ENCODE measurements around the gene RPTOR.
A peak's percentile ranks its signal among the peaks of the same experiment; 100 is the strongest.

RPTOR gene

GRCh38 chr17:80913928-80914821 lies 369.5 kb downstream of the RPTOR start:
- DNase-seq (ENCODE audit: low spot score): no peak

GRCh38 chr17:80916246-80916645 lies 371.6 kb downstream of the RPTOR start:
- no peak for DNase-seq (ENCODE audit: low spot score)

GRCh38 chr17:80917716-80918560 lies 373.3 kb downstream of the RPTOR start:
- DNase-seq (ENCODE audit: low spot score): no peak

- no peak for DNase-seq (ENCODE audit: low spot score)
These were observed 374.1 kb downstream of the RPTOR start for GRCh38 chr17:80918731-80919130.

GRCh38 chr17:80919331-80920311 lies 375.0 kb downstream of the RPTOR start:
- DNase-seq (ENCODE audit: low spot score): no peak

- no peak for DNase-seq (ENCODE audit: low spot score)
These were observed 375.8 kb downstream of the RPTOR start for GRCh38 chr17:80920441-80920840.

- no peak for DNase-seq (ENCODE audit: low spot score)
These were observed 376.5 kb downstream of the RPTOR start for GRCh38 chr17:80921159-80921558.

GRCh38 chr17:80921741-80922579 lies 377.3 kb downstream of the RPTOR start:
- no peak for DNase-seq (ENCODE audit: low spot score)

- no peak for DNase-seq (ENCODE audit: low spot score)
These were observed 378.0 kb downstream of the RPTOR start for GRCh38 chr17:80922580-80923160.

- DNase-seq (ENCODE audit: low spot score): no peak
These were observed 378.8 kb downstream of the RPTOR start for GRCh38 chr17:80923211-80924110.

GRCh38 chr17:80924111-80924806 lies 379.6 kb downstream of the RPTOR start:
- no peak for DNase-seq (ENCODE audit: low spot score)

- no peak for DNase-seq (ENCODE audit: low spot score)
These were observed 380.4 kb downstream of the RPTOR start for GRCh38 chr17:80924807-80925610.

- DNase-seq (ENCODE audit: low spot score): no peak
These were observed 381.2 kb downstream of the RPTOR start for GRCh38 chr17:80925688-80926335.

- DNase-seq (ENCODE audit: low spot score): no peak
These were observed 382.1 kb downstream of the RPTOR start for GRCh38 chr17:80926591-80927250.

- DNase-seq (ENCODE audit: low spot score): peak; percentile 35
These were observed 383.2 kb downstream of the RPTOR start for GRCh38 chr17:80927791-80928216.

GRCh38 chr17:80929449-80929848 lies 384.8 kb downstream of the RPTOR start:
- DNase-seq (ENCODE audit: low spot score): no peak

Data from hepatic stellate cell (primary cell).